ENCODE results near the gene PRR5L. TPM values are rescaled to one million over a fixed set of nuclear protein-coding genes. Genes with fewer than 3 reads are reported as not detected.
A peak's percentile ranks its signal among the peaks of the same experiment; 100 is the strongest.

The PRR5L gene
- total and polyA plus RNA-seq, 9 of the 15 experiments (the other 6 are each of a cell fraction or from before 2014, with no cell fraction given), result 0.11 to 0.60 (median 0.36) TPM; not detected in 2

GRCh38 chr11:36509694-36510593 is 213.9 kb downstream of the PRR5L start, which contains the start of gene TRAF6 (continued):
- TF ChIP-seq E2F4 (CRISPR knock-in tag; IDR thresholded peaks at IDR 0.05; ENCODE audit: low read depth) (no peak), GTF2E2 (tag; IDR thresholded peaks at IDR 0.05) (peak; percentile 48; the same call in 1 of the 2 replicates), ZNF584 (CRISPR knock-in tag; IDR thresholded peaks at IDR 0.05; ENCODE audit: low read depth) (no peak), ZNF224 (CRISPR knock-in tag; IDR thresholded peaks at IDR 0.05) (no peak), ZNF507 (tag; conservative IDR thresholded peaks at IDR 0.05) (no peak), SP2 (IDR thresholded peaks at IDR 0.05; ENCODE audit: extremely low read depth, low read depth, low read length, poor library complexity, severe bottlenecking) (peak; percentile 94), ATF4 (CRISPR knock-in tag; IDR thresholded peaks at IDR 0.05) (no peak), STAT5B (CRISPR knock-in tag; IDR thresholded peaks at IDR 0.05) (no peak), BCOR (IDR thresholded peaks at IDR 0.05) (peak; percentile 22; the same call in 1 of the 2 replicates), MBD2 (IDR thresholded peaks at IDR 0.05; ENCODE audit: borderline replicate concordance, low read depth) (peak; percentile 61; the same call in 1 of the 2 replicates), THRA (IDR thresholded peaks at IDR 0.05) (no peak), MYC (IDR thresholded peaks at IDR 0.05; ENCODE audit: low read depth, low read length) (peak; percentile 65), MYC (CRISPR knock-in tag; IDR thresholded peaks at IDR 0.05; ENCODE audit: borderline replicate concordance, low read depth) (peak; percentile 76; the same call in 1 of the 2 replicates), GTF2F1 (IDR thresholded peaks at IDR 0.05; ENCODE audit: low read depth, low read length) (0 out of 2 replicates have a peak, but pooled peaks have one; percentile 44), ZFP91 (CRISPR knock-in tag; IDR thresholded peaks at IDR 0.05) (0 out of 2 replicates have a peak, but pooled peaks have one; percentile 10), CBFA2T2 (conservative IDR thresholded peaks at IDR 0.05) (no peak), NBN (IDR thresholded peaks at IDR 0.05; ENCODE audit: low read depth) (peak; percentile 90), NFYB (IDR thresholded peaks at IDR 0.05; ENCODE audit: extremely low read depth, insufficient read length) (no peak), MAFK (IDR thresholded peaks at IDR 0.05; ENCODE audit: low read length) (no peak), KDM1A (IDR thresholded peaks at IDR 0.05) (no peak), FOXO4 (CRISPR knock-in tag; IDR thresholded peaks at IDR 0.05) (no peak), POLR2B (IDR thresholded peaks at IDR 0.05; ENCODE audit: low read depth, partially characterized antibody) (peak; percentile 91)

Measured in K562 (cell line).